Brain microvascular endothelial cell (primary cell): Measurements from ENCODE around the gene CCDC12.

Experiments used
- DNase-seq: peaks from one replicate; pipeline ENCODE4 v3.0.0-alpha.2; 2020
- H3K27ac ChIP-seq: fragments of 250-450 bp; sonication (Bioruptor Pico); 2 replicates; pipeline ENCODE4 v1.5.1; 2020; ENCODE audit warnings: mild to moderate bottlenecking, moderate library complexity
- H3K27me3 ChIP-seq: fragments of 250-450 bp; sonication (Bioruptor Pico); replicated peaks from 2 replicates; pipeline ENCODE4 v1.5.1; 2020; ENCODE audit warnings: mild to moderate bottlenecking
- H3K36me3 ChIP-seq: fragments of 250-450 bp; sonication (Bioruptor Pico); replicated peaks from 2 replicates; pipeline ENCODE4 v1.5.1; 2020; ENCODE audit warnings: mild to moderate bottlenecking
- H3K4me3 ChIP-seq: 2 replicates; pipeline ENCODE4 v1.5.1; 2011; ENCODE audit warnings: low read depth, mild to moderate bottlenecking, control low read depth, low read length, moderate library complexity
- CTCF ChIP-seq: IDR thresholded peaks from 2 replicates; pipeline ENCODE4 v1.5.1; 2011; ENCODE audit warnings: low read depth, mild to moderate bottlenecking, moderate library complexity, low read length, control low read depth, inconsistent platforms; ENCODE audit errors: missing control alignments
- in situ Hi-C: cut with HindIII; loops from 2 replicates; pipeline ENCODE4 v1.10.0; 2017; ENCODE audit warnings: low sequenced_read_pairs, low pct_ligation_motif_present

CCDC12 gene

GRCh38 chr3:46891132-46891531 is 85.4 kb downstream of the CCDC12 start:
- DNase-seq = no peak
- H3K36me3 ChIP-seq = no peaks in the 10 kb centered on the region
- no peak for TF ChIP-seq CTCF
- H3K4me3 ChIP-seq = no peak overlapping the region
- in situ Hi-C loops = no loop called here
- no peak overlapping the region for H3K27ac ChIP-seq
- peaks cover 4% of the 10 kb centered on the region for H3K27me3 ChIP-seq

DNA sequence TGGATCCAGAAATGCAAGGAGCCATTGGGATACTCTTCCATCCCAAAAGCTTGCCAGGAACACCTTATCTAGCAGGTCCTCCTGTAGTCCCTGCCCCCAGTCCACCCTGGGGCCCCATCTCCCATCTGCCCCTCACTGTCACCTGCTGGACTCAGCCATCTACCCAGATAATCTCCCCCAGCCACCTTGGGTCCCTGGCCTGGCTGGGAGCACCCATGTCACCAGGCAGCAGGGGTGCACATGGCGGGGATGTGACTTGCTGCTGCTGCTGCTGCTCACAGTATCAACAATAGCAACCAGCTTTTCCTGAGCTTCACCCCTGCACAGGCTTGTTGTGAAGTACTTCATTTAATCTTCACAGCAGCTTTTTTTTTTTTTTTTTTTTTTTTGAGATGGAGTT is 86.4 kb downstream of the CCDC12 start:
- H3K27me3 ChIP-seq = peaks cover 10% of the 10 kb centered on the region
- in situ Hi-C loops = no loop called here
- DNase-seq = no peak
- no peak overlapping the region for H3K27ac ChIP-seq
- TF ChIP-seq CTCF = no peak
- H3K4me3 ChIP-seq = no peak overlapping the region
- no peaks in the 10 kb centered on the region for H3K36me3 ChIP-seq

DNA sequence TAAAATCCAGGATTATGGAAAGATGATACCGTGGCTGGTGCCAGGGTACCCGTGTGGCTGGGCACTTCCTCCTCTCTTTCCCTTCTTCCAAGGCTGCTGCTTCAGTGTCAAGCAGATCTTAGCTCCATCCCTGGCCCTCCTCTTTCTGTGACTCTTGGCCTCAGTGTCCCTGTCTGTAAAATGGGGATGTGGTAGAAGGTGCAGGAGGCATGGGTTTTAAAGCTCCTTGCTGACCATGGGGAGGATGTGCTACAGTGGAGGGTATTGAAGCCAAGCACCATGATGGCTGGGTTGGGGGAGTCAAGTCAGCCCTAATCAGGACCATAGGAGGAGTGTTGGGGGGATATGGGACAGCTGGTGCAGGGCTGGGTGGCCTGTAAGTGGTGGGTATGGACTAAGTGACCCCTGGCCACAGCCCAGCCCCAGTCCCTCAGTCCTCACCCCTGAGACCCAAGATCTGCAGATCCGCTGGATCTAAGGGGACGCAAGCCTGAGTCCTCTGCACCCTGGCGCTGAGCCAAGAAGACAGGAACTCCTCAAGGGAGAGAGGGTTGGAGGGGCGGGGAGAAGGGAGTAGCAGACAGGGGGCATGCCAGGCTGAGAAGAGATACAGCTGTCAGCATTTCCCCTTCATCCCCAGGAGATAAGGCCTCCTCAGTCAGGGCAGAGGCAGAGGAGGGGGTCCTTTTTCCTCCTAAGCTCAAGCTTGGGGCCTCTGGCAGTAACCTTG is 87.0 kb downstream of the CCDC12 start:
- in situ Hi-C loops = no loop called here
- DNase-seq = no peak
- H3K36me3 ChIP-seq = no peaks in the 10 kb centered on the region
- TF ChIP-seq CTCF = no peak
- no peak overlapping the region for H3K27ac ChIP-seq
- peaks cover 15% of the 10 kb centered on the region for H3K27me3 ChIP-seq
- no peak overlapping the region for H3K4me3 ChIP-seq

GRCh38 chr3:46888705-46889104 is 87.8 kb downstream of the CCDC12 start:
- H3K27ac ChIP-seq = no peak overlapping the region
- in situ Hi-C loops = no loop called here
- H3K36me3 ChIP-seq = no peaks in the 10 kb centered on the region
- peaks cover 24% of the 10 kb centered on the region for H3K27me3 ChIP-seq
- no peak for DNase-seq
- no peak for TF ChIP-seq CTCF
- H3K4me3 ChIP-seq = no peak overlapping the region

DNA sequence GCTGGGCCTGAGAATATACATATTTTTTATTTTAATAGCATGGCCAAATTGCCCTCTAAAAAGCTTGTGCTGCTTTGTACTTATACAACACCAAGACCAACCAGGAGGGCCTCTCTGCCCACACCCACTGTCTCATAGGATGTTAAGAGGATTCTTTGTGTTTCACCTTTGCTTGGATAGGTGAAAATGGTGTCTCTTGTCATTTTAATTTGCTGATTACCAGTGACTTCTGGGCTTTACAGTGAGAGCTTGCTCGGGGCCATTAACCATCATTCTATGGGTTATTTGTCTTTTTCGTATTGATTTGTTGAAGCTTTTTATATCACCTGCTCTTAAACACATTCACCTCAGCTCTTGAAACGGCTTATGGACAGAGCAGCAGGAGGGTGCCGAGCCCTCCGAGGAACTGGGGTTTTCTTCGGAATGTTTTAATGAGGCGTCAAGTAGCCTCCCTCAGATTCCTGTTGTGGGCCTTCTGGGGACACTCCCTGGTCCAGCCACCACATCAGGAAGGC is 88.5 kb downstream of the CCDC12 start:
- Histone ChIP-seq H3K36me3 (no peaks in the 10 kb centered on the region), H3K27me3 (peaks cover 29% of the 10 kb centered on the region)
- TF ChIP-seq CTCF = no peak

GRCh38 chr3:46885612-46886011 is 90.9 kb downstream of the CCDC12 start:
- H3K36me3 ChIP-seq = no peaks in the 10 kb centered on the region
- H3K27ac ChIP-seq = no peak overlapping the region
- H3K4me3 ChIP-seq = no peak overlapping the region
- peaks cover 40% of the 10 kb centered on the region for H3K27me3 ChIP-seq
- in situ Hi-C loops = no loop called here
- TF ChIP-seq CTCF = no peak
- no peak for DNase-seq

More for the DNA sequence above, 88.5 kb downstream of the CCDC12 start:
- no peak for DNase-seq
- in situ Hi-C loops = no loop called here
- H3K4me3 ChIP-seq = no peak overlapping the region
- H3K27ac ChIP-seq = no peak overlapping the region
